Measurements from ENCODE around the gene HJV. TPM values are rescaled to one million over a fixed set of nuclear protein-coding genes. Genes with fewer than 3 reads are reported as not detected.
A peak's percentile ranks its signal among the peaks of the same experiment; 100 is the strongest.

The HJV gene
- total RNA-seq, 6 experiments from 2014 or later = 53.0 to 215 (median 109) TPM

- Histone ChIP-seq H3K27ac (peak overlapping the region; percentile 83 to 91 (median 89)), H3K36me3 (peaks cover 0 to 16% (median 0%) of the 10 kb centered on the region in 4 donors), H3K4me1 (peaks cover 0 to 12% (median 0%) of the 10 kb centered on the region in 4 donors), H3K27me3 (no peaks in the 10 kb centered on the region), H3K4me3 (peak overlapping the region; percentile 40 to 58 (median 56)), H3K9me3 (no peaks in the 10 kb centered on the region)
- ATAC-seq (peak; percentile 72 to 83 (median 78)), DNase-seq (peak; percentile 57 to 92 (median 81))
- TF ChIP-seq CTCF (IDR thresholded peaks at IDR 0.05) = no peak
- TF ChIP-seq POLR2A (IDR thresholded peaks at IDR 0.05) = peak; percentile 85
- WGBS (ENCODE audit: insufficient coverage, low coverage, low lambda C conversion rate, missing lambda C conversion rate) = 36% methylated on average over 4 of the region's 4 CpGs
- intact Hi-C loops (cut with DNase I) = no loop called here
Observed at GRCh38 chr1:146020058-146021049, 1.2 kb downstream of the HJV start.

GRCh38 chr1:146019231-146020057, 2.1 kb downstream of the HJV start:
- intact Hi-C loops (cut with DNase I) = loop anchor here (5.0 to 10.0 kb wide), 2 partner anchors 175 to 177 kb away; partner anchors contain the start of gene NUDT17 (in 1 of the 2)
- DNase-seq = peak; percentile 62 to 78 (median 72)
- Histone ChIP-seq H3K27ac (peak overlapping the region; percentile 83 to 91 (median 89)), H3K4me1 (peaks cover 0 to 12% (median 0%) of the 10 kb centered on the region in 4 donors), H3K27me3 (no peaks in the 10 kb centered on the region), H3K9me3 (no peaks in the 10 kb centered on the region), H3K36me3 (peaks cover 0 to 16% (median 0%) of the 10 kb centered on the region in 4 donors), H3K4me3 (peak overlapping the region; percentile 40 to 58 (median 56))
- 19% methylated on average over 19 of the region's 43 CpGs for WGBS (ENCODE audit: insufficient coverage, low coverage, low lambda C conversion rate, missing lambda C conversion rate)
- TF ChIP-seq POLR2A (IDR thresholded peaks at IDR 0.05) = peak; percentile 33
- no peak for TF ChIP-seq CTCF (IDR thresholded peaks at IDR 0.05)
- ATAC-seq = peak; percentile 47 to 61 (median 60)

- DNase-seq (no peak), ATAC-seq (no peak)
- TF ChIP-seq POLR2A (IDR thresholded peaks at IDR 0.05) (no peak), CTCF (IDR thresholded peaks at IDR 0.05) (no peak)
- Histone ChIP-seq H3K27ac (no peak overlapping the region), H3K27me3 (no peaks in the 10 kb centered on the region), H3K9me3 (no peaks in the 10 kb centered on the region), H3K4me1 (peaks cover 0 to 17% (median 0%) of the 10 kb centered on the region in 4 donors), H3K36me3 (peaks cover 0 to 16% (median 0%) of the 10 kb centered on the region in 4 donors), H3K4me3 (no peak overlapping the region)
- intact Hi-C loops (cut with DNase I) = loop anchor here (5.0 to 10.0 kb wide), 2 partner anchors 172 to 175 kb away; partner anchors contain the start of gene NUDT17 (in 1 of the 2)
- WGBS (ENCODE audit: insufficient coverage, low coverage, low lambda C conversion rate, missing lambda C conversion rate) = 77% methylated on average over 1 of the region's 1 CpG
Observed at GRCh38 chr1:146016891-146017290, 4.6 kb downstream of the HJV start.

- intact Hi-C loops (cut with DNase I) = loop anchor here (5.0 to 10.0 kb wide), 2 partner anchors 36 to 169 kb away; partner anchors contain the start of gene NUDT17 (in 1 of the 2)
- WGBS (ENCODE audit: insufficient coverage, low coverage, low lambda C conversion rate, missing lambda C conversion rate) = 57% methylated on average over 5 of the region's 6 CpGs
- DNase-seq (no peak), ATAC-seq (no peak)
- peaks cover 0 to 9% (median 0%) of the 10 kb centered on the region in 4 donors for H3K36me3 ChIP-seq
- no peaks in the 10 kb centered on the region for H3K9me3 ChIP-seq
- H3K4me1 ChIP-seq = peaks cover 0 to 8% (median 0%) of the 10 kb centered on the region in 4 donors
- H3K4me3 ChIP-seq = no peak overlapping the region
- no peak overlapping the region for H3K27ac ChIP-seq
- TF ChIP-seq CTCF (IDR thresholded peaks at IDR 0.05) (no peak), POLR2A (IDR thresholded peaks at IDR 0.05) (no peak)
- no peaks in the 10 kb centered on the region for H3K27me3 ChIP-seq
Observed at GRCh38 chr1:146013559-146013922, 8.0 kb downstream of the HJV start.
